ENCODE results near the gene FBLN1.

Gene FBLN1

GRCh38 chr22:45543243-45543642 lies 40.6 kb downstream of the FBLN1 start:
- H3K27ac ChIP-seq (ENCODE audit: low read depth in 2 of 2, low read length in 2 of 2): no peak overlapping the region
- peaks cover 0 to 3% of the 10 kb centered on the region in 2 donors for H3K27me3 ChIP-seq (ENCODE audit: control insufficient read depth in 2 of 2, insufficient read depth in 2 of 2, low read length in 2 of 2)
- H3K9ac ChIP-seq (ENCODE audit: low read depth in 1 of 2, low read length in 2 of 2): no peak overlapping the region
- no peaks in the 10 kb centered on the region for H3K9me3 ChIP-seq (ENCODE audit: control insufficient read depth in 2 of 2, low read length in 2 of 2)
- H3K4me1 ChIP-seq (ENCODE audit: control insufficient read depth in 2 of 2, insufficient read depth in 2 of 2, low read length in 2 of 2): peaks cover 0 to 3% of the 10 kb centered on the region in 2 donors
- H3K36me3 ChIP-seq (ENCODE audit: control insufficient read depth in 2 of 2, insufficient read depth in 2 of 2, low read length in 2 of 2): no peaks in the 10 kb centered on the region
- H3K4me3 ChIP-seq (ENCODE audit: low read length in 2 of 2): no peak overlapping the region

- Histone ChIP-seq H3K36me3 (ENCODE audit: control insufficient read depth in 2 of 2, insufficient read depth in 2 of 2, low read length in 2 of 2) (no peaks in the 10 kb centered on the region), H3K9ac (ENCODE audit: low read depth in 1 of 2, low read length in 2 of 2) (no peak overlapping the region), H3K9me3 (ENCODE audit: control insufficient read depth in 2 of 2, low read length in 2 of 2) (no peaks in the 10 kb centered on the region), H3K4me1 (ENCODE audit: control insufficient read depth in 2 of 2, insufficient read depth in 2 of 2, low read length in 2 of 2) (peaks cover 0 to 3% of the 10 kb centered on the region in 2 donors), H3K27me3 (ENCODE audit: control insufficient read depth in 2 of 2, insufficient read depth in 2 of 2, low read length in 2 of 2) (no peaks in the 10 kb centered on the region), H3K4me3 (ENCODE audit: low read length in 2 of 2) (no peak overlapping the region), H3K27ac (ENCODE audit: low read depth in 2 of 2, low read length in 2 of 2) (no peak overlapping the region)
Observed at GRCh38 chr22:45544588-45545170, 42.0 kb downstream of the FBLN1 start.

- Histone ChIP-seq H3K9me3 (ENCODE audit: control insufficient read depth in 2 of 2, low read length in 2 of 2) (no peaks in the 10 kb centered on the region), H3K4me3 (ENCODE audit: low read length in 2 of 2) (no peak overlapping the region), H3K27ac (ENCODE audit: low read depth in 2 of 2, low read length in 2 of 2) (no peak overlapping the region), H3K9ac (ENCODE audit: low read depth in 1 of 2, low read length in 2 of 2) (no peak overlapping the region), H3K4me1 (ENCODE audit: control insufficient read depth in 2 of 2, insufficient read depth in 2 of 2, low read length in 2 of 2) (peaks cover 3 to 8% of the 10 kb centered on the region in 2 donors), H3K36me3 (ENCODE audit: control insufficient read depth in 2 of 2, insufficient read depth in 2 of 2, low read length in 2 of 2) (no peaks in the 10 kb centered on the region), H3K27me3 (ENCODE audit: control insufficient read depth in 2 of 2, insufficient read depth in 2 of 2, low read length in 2 of 2) (no peaks in the 10 kb centered on the region)
Observed at GRCh38 chr22:45546333-45547015, 43.8 kb downstream of the FBLN1 start.

- no peak overlapping the region for H3K4me3 ChIP-seq (ENCODE audit: low read length in 2 of 2)
- no peaks in the 10 kb centered on the region for H3K36me3 ChIP-seq (ENCODE audit: control insufficient read depth in 2 of 2, insufficient read depth in 2 of 2, low read length in 2 of 2)
- H3K27ac ChIP-seq (ENCODE audit: low read depth in 2 of 2, low read length in 2 of 2): no peak overlapping the region
- no peaks in the 10 kb centered on the region for H3K9me3 ChIP-seq (ENCODE audit: control insufficient read depth in 2 of 2, low read length in 2 of 2)
- no peaks in the 10 kb centered on the region for H3K27me3 ChIP-seq (ENCODE audit: control insufficient read depth in 2 of 2, insufficient read depth in 2 of 2, low read length in 2 of 2)
- H3K4me1 ChIP-seq (ENCODE audit: control insufficient read depth in 2 of 2, insufficient read depth in 2 of 2, low read length in 2 of 2): peaks cover 5 to 8% of the 10 kb centered on the region in 2 donors
- H3K9ac ChIP-seq (ENCODE audit: low read depth in 1 of 2, low read length in 2 of 2): no peak overlapping the region
Observed at GRCh38 chr22:45547016-45547345, 44.3 kb downstream of the FBLN1 start.

- Histone ChIP-seq H3K9me3 (ENCODE audit: control insufficient read depth in 2 of 2, low read length in 2 of 2) (no peaks in the 10 kb centered on the region), H3K4me3 (ENCODE audit: low read length in 2 of 2) (no peak overlapping the region), H3K36me3 (ENCODE audit: control insufficient read depth in 2 of 2, insufficient read depth in 2 of 2, low read length in 2 of 2) (no peaks in the 10 kb centered on the region), H3K9ac (ENCODE audit: low read depth in 1 of 2, low read length in 2 of 2) (no peak overlapping the region), H3K27me3 (ENCODE audit: control insufficient read depth in 2 of 2, insufficient read depth in 2 of 2, low read length in 2 of 2) (no peaks in the 10 kb centered on the region), H3K4me1 (ENCODE audit: control insufficient read depth in 2 of 2, insufficient read depth in 2 of 2, low read length in 2 of 2) (peaks cover 9 to 13% of the 10 kb centered on the region in 2 donors), H3K27ac (ENCODE audit: low read depth in 2 of 2, low read length in 2 of 2) (no peak overlapping the region)
Observed at GRCh38 chr22:45547731-45548130, 45.0 kb downstream of the FBLN1 start.

GRCh38 chr22:45548247-45548840 lies 45.7 kb downstream of the FBLN1 start:
- Histone ChIP-seq H3K36me3 (ENCODE audit: control insufficient read depth in 2 of 2, insufficient read depth in 2 of 2, low read length in 2 of 2) (no peaks in the 10 kb centered on the region), H3K9ac (ENCODE audit: low read depth in 1 of 2, low read length in 2 of 2) (no peak overlapping the region), H3K4me3 (ENCODE audit: low read length in 2 of 2) (no peak overlapping the region), H3K9me3 (ENCODE audit: control insufficient read depth in 2 of 2, low read length in 2 of 2) (no peaks in the 10 kb centered on the region), H3K27me3 (ENCODE audit: control insufficient read depth in 2 of 2, insufficient read depth in 2 of 2, low read length in 2 of 2) (no peaks in the 10 kb centered on the region), H3K4me1 (ENCODE audit: control insufficient read depth in 2 of 2, insufficient read depth in 2 of 2, low read length in 2 of 2) (peaks cover 14 to 15% of the 10 kb centered on the region in 2 donors), H3K27ac (ENCODE audit: low read depth in 2 of 2, low read length in 2 of 2) (peak overlapping the region; percentile 52 to 65)

- Histone ChIP-seq H3K9ac (ENCODE audit: low read depth in 1 of 2, low read length in 2 of 2) (no peak overlapping the region), H3K4me3 (ENCODE audit: low read length in 2 of 2) (no peak overlapping the region), H3K36me3 (ENCODE audit: control insufficient read depth in 2 of 2, insufficient read depth in 2 of 2, low read length in 2 of 2) (no peaks in the 10 kb centered on the region), H3K9me3 (ENCODE audit: control insufficient read depth in 2 of 2, low read length in 2 of 2) (no peaks in the 10 kb centered on the region), H3K27me3 (ENCODE audit: control insufficient read depth in 2 of 2, insufficient read depth in 2 of 2, low read length in 2 of 2) (no peaks in the 10 kb centered on the region), H3K4me1 (ENCODE audit: control insufficient read depth in 2 of 2, insufficient read depth in 2 of 2, low read length in 2 of 2) (peaks cover 14 to 20% of the 10 kb centered on the region in 2 donors), H3K27ac (ENCODE audit: low read depth in 2 of 2, low read length in 2 of 2) (peak overlapping the region; percentile 52 to 65)
Observed at GRCh38 chr22:45548991-45549761, 46.5 kb downstream of the FBLN1 start.

GRCh38 chr22:45549762-45550378 lies 47.2 kb downstream of the FBLN1 start:
- H3K9ac ChIP-seq (ENCODE audit: low read depth in 1 of 2, low read length in 2 of 2): no peak overlapping the region
- H3K27ac ChIP-seq (ENCODE audit: low read depth in 2 of 2, low read length in 2 of 2): peak overlapping the region; percentile 26 to 65
- no peaks in the 10 kb centered on the region for H3K9me3 ChIP-seq (ENCODE audit: control insufficient read depth in 2 of 2, low read length in 2 of 2)
- no peaks in the 10 kb centered on the region for H3K27me3 ChIP-seq (ENCODE audit: control insufficient read depth in 2 of 2, insufficient read depth in 2 of 2, low read length in 2 of 2)
- H3K36me3 ChIP-seq (ENCODE audit: control insufficient read depth in 2 of 2, insufficient read depth in 2 of 2, low read length in 2 of 2): no peaks in the 10 kb centered on the region
- no peak overlapping the region for H3K4me3 ChIP-seq (ENCODE audit: low read length in 2 of 2)
- peaks cover 14 to 20% of the 10 kb centered on the region in 2 donors for H3K4me1 ChIP-seq (ENCODE audit: control insufficient read depth in 2 of 2, insufficient read depth in 2 of 2, low read length in 2 of 2)

GRCh38 chr22:45550416-45550815 lies 47.7 kb downstream of the FBLN1 start:
- Histone ChIP-seq H3K9ac (ENCODE audit: low read depth in 1 of 2, low read length in 2 of 2) (no peak overlapping the region), H3K36me3 (ENCODE audit: control insufficient read depth in 2 of 2, insufficient read depth in 2 of 2, low read length in 2 of 2) (no peaks in the 10 kb centered on the region), H3K9me3 (ENCODE audit: control insufficient read depth in 2 of 2, low read length in 2 of 2) (no peaks in the 10 kb centered on the region), H3K4me1 (ENCODE audit: control insufficient read depth in 2 of 2, insufficient read depth in 2 of 2, low read length in 2 of 2) (peaks cover 14 to 20% of the 10 kb centered on the region in 2 donors), H3K27me3 (ENCODE audit: control insufficient read depth in 2 of 2, insufficient read depth in 2 of 2, low read length in 2 of 2) (no peaks in the 10 kb centered on the region), H3K4me3 (ENCODE audit: low read length in 2 of 2) (no peak overlapping the region), H3K27ac (ENCODE audit: low read depth in 2 of 2, low read length in 2 of 2) (peak overlapping the region in 1 of 2 donors; percentile 26)

All from mucosa of rectum (tissue), 2 donors.